Measurements from ENCODE around the gene SDR42E2.

Gene SDR42E2

DNA sequence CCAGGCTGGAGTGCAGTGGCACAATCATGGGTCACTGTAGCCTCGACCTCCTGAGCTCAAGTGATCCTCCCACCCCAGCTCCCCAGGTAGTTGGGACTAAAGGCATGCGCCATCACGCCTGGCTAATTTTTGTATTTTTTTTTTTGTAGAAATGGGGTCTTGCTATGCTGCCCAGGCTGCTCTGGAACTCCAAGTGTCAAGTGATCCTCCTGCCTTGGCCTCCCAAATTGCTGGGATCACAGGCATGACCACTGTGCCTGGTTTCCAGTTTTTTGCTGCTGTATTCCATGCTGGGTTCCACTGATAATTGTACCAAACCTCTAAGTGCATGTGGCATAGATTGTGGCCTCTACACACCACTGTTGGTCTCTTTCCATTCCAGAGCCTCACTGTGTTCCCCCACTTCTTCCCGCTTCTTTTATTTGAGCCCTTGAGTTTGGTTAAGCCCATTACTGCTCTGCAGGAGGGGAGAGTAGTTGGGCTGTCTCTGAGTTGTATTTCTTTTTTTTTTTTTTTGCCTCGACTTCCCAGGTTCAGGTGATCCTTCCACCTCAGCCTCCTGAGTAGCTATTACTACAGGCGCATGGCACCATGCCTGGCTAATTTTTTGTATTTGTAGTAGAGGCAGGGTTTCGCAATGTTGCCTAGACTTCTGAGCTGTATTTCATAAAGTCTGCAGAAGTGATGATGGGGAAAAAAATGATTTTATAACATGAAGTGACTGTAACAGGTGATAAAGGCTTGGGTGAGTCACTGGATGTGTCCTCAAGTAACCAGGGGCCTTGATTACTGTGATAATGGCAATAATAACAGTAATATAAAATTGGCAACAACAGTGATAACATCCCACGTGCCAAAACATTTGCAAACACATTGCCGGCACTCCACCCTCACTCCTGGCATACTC lies 73.8 kb downstream of the SDR42E2 start:
- Histone ChIP-seq H3K4me1 (ENCODE audit: insufficient read depth, low read length) (no peaks in the 10 kb centered on the region), H3K27me3 (ENCODE audit: insufficient read depth, low read length) (no peaks in the 10 kb centered on the region), H3K9me3 (ENCODE audit: low read length) (no peaks in the 10 kb centered on the region), H3K4me3 (ENCODE audit: low read length) (no peak overlapping the region), H3K36me3 (ENCODE audit: insufficient read depth, low read length) (no peaks in the 10 kb centered on the region), H2AFZ (ENCODE audit: low read depth, low read length) (no peak overlapping the region)

- Histone ChIP-seq H3K4me1 (ENCODE audit: insufficient read depth, low read length) (no peaks in the 10 kb centered on the region), H3K9me3 (ENCODE audit: low read length) (no peaks in the 10 kb centered on the region), H2AFZ (ENCODE audit: low read depth, low read length) (no peak overlapping the region), H3K4me3 (ENCODE audit: low read length) (no peak overlapping the region), H3K27me3 (ENCODE audit: insufficient read depth, low read length) (no peaks in the 10 kb centered on the region), H3K36me3 (ENCODE audit: insufficient read depth, low read length) (no peaks in the 10 kb centered on the region)
Measured at GRCh38 chr16:22239131-22239805, 77.0 kb downstream of the SDR42E2 start.

GRCh38 chr16:22240023-22240710 lies 77.9 kb downstream of the SDR42E2 start:
- H2AFZ ChIP-seq (ENCODE audit: low read depth, low read length) = no peak overlapping the region
- H3K27me3 ChIP-seq (ENCODE audit: insufficient read depth, low read length) = no peaks in the 10 kb centered on the region
- H3K4me1 ChIP-seq (ENCODE audit: insufficient read depth, low read length) = no peaks in the 10 kb centered on the region
- H3K9me3 ChIP-seq (ENCODE audit: low read length) = no peaks in the 10 kb centered on the region
- no peaks in the 10 kb centered on the region for H3K36me3 ChIP-seq (ENCODE audit: insufficient read depth, low read length)
- no peak overlapping the region for H3K4me3 ChIP-seq (ENCODE audit: low read length)
